Colonic mucosa (tissue), 4 donors: ENCODE results near the gene INPP4A. TPM values are rescaled to one million over a fixed set of nuclear protein-coding genes. Genes with fewer than 3 reads are reported as not detected.

Source experiments
- DNase-seq: peaks from one replicate; pipeline ENCODE4 v3.0.0-alpha.2; 2020
- H3K27ac ChIP-seq: fragments of 200-600 bp; one replicate; pipeline ENCODE4 v1.8.0; 2021
- H3K27me3 ChIP-seq: fragments of 200-600 bp; one replicate; pipeline ENCODE4 v1.8.0; 2021
- H3K36me3 ChIP-seq: fragments of 200-600 bp; one replicate; pipeline ENCODE4 v1.8.0; 2021
- H3K4me1 ChIP-seq: fragments of 200-600 bp; one replicate; pipeline ENCODE4 v1.8.0; 2021; ENCODE audit warnings: mild to moderate bottlenecking
- H3K4me3 ChIP-seq: fragments of 200-600 bp; one replicate; pipeline ENCODE4 v1.8.0; 2021
- H3K9ac ChIP-seq, 2 donors: one replicate each; pipeline ENCODE4 v1.7.0; 2013; ENCODE audit warnings: control low read depth in 2 of 2, low read depth in 2 of 2, low read length in 2 of 2
- H3K9me3 ChIP-seq: fragments of 200-600 bp; one replicate; pipeline ENCODE4 v1.8.0; 2021
- CTCF ChIP-seq: fragments of 200-600 bp; IDR thresholded peaks from one replicate; pipeline ENCODE4 v1.8.0; 2022; ENCODE audit warnings: antibody characterized with exemption, mild to moderate bottlenecking
- intact Hi-C: fragments of 100-400 bp; cut with DNase I; formaldehyde crosslinking; loops from one replicate; pipeline ENCODE4 v1.14.1; 2022
- total RNA-seq, 2 donors: library from RNA; stranded (reverse); fragmentation: NEBNext Ultra II Directional in 1 of 2; extraction: Animal tissue kit (Norgen Biotek cat#: 25700) in 1 of 2; gene quantifications; one replicate each; pipeline ENCODE4 v1.2.1, GENCODE V29; 2021
- donor health status: healthy.
- donor health status: DM: no; HTN: no; CAD: no.
- donor health status: DM: no; HTN: no; CAD: no.

INPP4A gene
- total RNA-seq, 2 donors from 2014 or later, result 11.5 to 17.9 TPM

GRCh38 chr2:98477506-98477905 is 32.8 kb downstream of the INPP4A start:
- intact Hi-C loops, result no loop called here
- DNase-seq, result no peak
- Histone ChIP-seq H3K36me3 (no peaks in the 10 kb centered on the region), H3K4me3 (no peak overlapping the region), H3K27me3 (no peaks in the 10 kb centered on the region), H3K9ac (no peak overlapping the region), H3K27ac (no peak overlapping the region), H3K9me3 (no peaks in the 10 kb centered on the region), H3K4me1 (peaks cover 19% of the 10 kb centered on the region)
- TF ChIP-seq CTCF, result no peak

GRCh38 chr2:98478088-98478551 is 33.5 kb downstream of the INPP4A start:
- Histone ChIP-seq H3K27ac (no peak overlapping the region), H3K4me3 (no peak overlapping the region), H3K36me3 (no peaks in the 10 kb centered on the region), H3K27me3 (no peaks in the 10 kb centered on the region), H3K4me1 (peaks cover 19% of the 10 kb centered on the region), H3K9me3 (no peaks in the 10 kb centered on the region), H3K9ac (no peak overlapping the region)
- no peak for DNase-seq
- no peak for TF ChIP-seq CTCF
- intact Hi-C loops, result no loop called here

GRCh38 chr2:98478907-98479306 is 34.2 kb downstream of the INPP4A start:
- H3K4me1 ChIP-seq, result peaks cover 22% of the 10 kb centered on the region
- H3K27me3 ChIP-seq, result no peaks in the 10 kb centered on the region
- no peaks in the 10 kb centered on the region for H3K36me3 ChIP-seq
- TF ChIP-seq CTCF, result no peak
- H3K27ac ChIP-seq, result no peak overlapping the region
- DNase-seq, result no peak
- no peak overlapping the region for H3K4me3 ChIP-seq
- H3K9ac ChIP-seq, result peak overlapping the region in 1 of 2 donors; percentile 4
- intact Hi-C loops, result no loop called here
- no peaks in the 10 kb centered on the region for H3K9me3 ChIP-seq

GRCh38 chr2:98479371-98479770 is 34.7 kb downstream of the INPP4A start:
- TF ChIP-seq CTCF, result no peak
- no peaks in the 10 kb centered on the region for H3K36me3 ChIP-seq
- H3K9ac ChIP-seq, result peak overlapping the region; percentile 4 to 38
- intact Hi-C loops, result no loop called here
- no peaks in the 10 kb centered on the region for H3K27me3 ChIP-seq
- H3K4me1 ChIP-seq, result peaks cover 27% of the 10 kb centered on the region
- no peak for DNase-seq
- H3K27ac ChIP-seq, result no peak overlapping the region
- no peaks in the 10 kb centered on the region for H3K9me3 ChIP-seq
- no peak overlapping the region for H3K4me3 ChIP-seq

GRCh38 chr2:98479959-98480524 is 35.4 kb downstream of the INPP4A start:
- Histone ChIP-seq H3K4me1 (peaks cover 27% of the 10 kb centered on the region), H3K4me3 (no peak overlapping the region), H3K27me3 (no peaks in the 10 kb centered on the region), H3K9me3 (no peaks in the 10 kb centered on the region), H3K36me3 (no peaks in the 10 kb centered on the region), H3K27ac (no peak overlapping the region), H3K9ac (peak overlapping the region in 1 of 2 donors; percentile 38)
- no peak for DNase-seq
- intact Hi-C loops, result no loop called here
- no peak for TF ChIP-seq CTCF
